GM10266 (cell line): ENCODE measurements around the gene ST3GAL5.

Experiments used
- DNase-seq: peaks from one replicate; pipeline ENCODE4 v3.0.0; 2012; ENCODE audit errors: extremely low spot score
- TF ChIP-seq, protein P1 (sequence below): IDR thresholded peaks from 2 replicates; pipeline ENCODE4 v1.5.1; 2012; ENCODE audit warnings: mild to moderate bottlenecking, low read depth; ENCODE audit not compliant: control insufficient read depth, insufficient read depth; ENCODE audit errors: missing control alignments

ST3GAL5 gene

DNA sequence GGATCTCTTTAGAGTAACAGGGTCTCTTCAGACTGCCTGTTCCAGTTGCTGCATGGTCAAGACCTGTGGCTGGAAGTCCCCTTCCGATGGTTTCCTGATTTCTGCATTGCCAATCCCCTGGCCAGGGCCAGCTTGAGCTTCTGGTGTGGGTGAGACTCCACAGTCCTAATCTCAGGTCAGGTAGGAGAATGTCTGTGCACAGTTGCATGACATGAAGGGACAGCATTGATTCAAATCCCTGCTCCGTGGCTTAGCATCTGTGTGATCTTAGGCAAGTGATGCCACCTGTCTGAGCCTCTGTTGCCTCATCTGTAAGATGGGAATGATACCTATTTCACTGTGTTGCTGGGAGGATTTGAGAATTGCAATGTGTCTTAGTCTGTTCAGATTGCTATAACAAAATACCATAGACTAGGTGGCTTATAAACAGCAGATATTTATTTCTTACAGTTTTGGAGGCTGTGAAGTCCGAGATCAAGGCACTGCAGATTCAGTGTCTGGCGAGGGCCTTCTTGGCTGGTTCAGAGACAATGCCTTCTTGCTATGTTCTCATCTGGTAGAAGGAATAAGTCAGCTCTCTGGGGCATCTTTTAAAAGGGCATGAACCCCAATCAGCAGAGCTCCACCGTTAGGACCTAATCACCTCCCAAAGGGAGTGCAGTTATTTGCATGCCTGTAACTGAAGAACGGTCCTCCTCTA lies 68.8 kb downstream of the ST3GAL5 start:
- TF ChIP-seq, protein P1, sequence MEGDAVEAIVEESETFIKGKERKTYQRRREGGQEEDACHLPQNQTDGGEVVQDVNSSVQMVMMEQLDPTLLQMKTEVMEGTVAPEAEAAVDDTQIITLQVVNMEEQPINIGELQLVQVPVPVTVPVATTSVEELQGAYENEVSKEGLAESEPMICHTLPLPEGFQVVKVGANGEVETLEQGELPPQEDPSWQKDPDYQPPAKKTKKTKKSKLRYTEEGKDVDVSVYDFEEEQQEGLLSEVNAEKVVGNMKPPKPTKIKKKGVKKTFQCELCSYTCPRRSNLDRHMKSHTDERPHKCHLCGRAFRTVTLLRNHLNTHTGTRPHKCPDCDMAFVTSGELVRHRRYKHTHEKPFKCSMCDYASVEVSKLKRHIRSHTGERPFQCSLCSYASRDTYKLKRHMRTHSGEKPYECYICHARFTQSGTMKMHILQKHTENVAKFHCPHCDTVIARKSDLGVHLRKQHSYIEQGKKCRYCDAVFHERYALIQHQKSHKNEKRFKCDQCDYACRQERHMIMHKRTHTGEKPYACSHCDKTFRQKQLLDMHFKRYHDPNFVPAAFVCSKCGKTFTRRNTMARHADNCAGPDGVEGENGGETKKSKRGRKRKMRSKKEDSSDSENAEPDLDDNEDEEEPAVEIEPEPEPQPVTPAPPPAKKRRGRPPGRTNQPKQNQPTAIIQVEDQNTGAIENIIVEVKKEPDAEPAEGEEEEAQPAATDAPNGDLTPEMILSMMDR = no peak
- no peak for DNase-seq

DNA sequence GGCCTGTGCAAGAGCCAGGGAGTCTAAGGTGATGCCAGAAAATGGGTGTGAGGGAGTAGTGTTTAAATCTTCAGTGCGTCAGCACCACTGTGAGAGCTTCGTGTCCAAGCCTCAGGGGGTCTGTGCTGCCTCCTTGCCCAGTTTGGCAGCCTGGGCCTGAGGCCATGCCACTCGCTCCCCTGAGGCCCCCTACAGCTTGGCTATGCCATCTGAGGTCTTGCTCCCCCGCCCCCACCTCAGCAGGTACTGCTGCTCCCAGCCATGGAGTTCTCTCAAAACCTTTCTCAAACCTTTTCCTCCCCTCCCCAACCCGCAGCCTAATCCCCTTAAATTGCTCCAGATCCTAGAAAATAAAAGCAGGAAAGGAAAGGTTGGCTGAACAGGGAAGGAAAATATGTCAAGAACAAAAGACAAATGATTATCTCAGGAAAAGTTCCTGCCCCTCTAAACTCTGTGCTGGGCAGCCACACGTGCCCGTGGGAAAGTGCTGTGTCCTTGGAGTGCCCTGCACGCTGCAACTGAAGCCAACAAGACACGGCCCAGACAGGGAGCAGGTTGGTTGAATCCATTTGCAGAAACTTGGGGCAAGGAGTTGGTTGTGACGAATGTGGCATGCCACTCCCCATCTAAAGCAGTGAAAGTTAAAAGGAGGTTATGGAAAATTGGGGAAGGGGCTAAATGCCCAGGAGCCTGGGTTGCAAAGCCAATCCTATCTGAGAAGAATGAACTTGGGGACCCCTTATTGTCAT lies 73.8 kb downstream of the ST3GAL5 start:
- TF ChIP-seq, protein P1 = no peak
- DNase-seq = no peak

DNA sequence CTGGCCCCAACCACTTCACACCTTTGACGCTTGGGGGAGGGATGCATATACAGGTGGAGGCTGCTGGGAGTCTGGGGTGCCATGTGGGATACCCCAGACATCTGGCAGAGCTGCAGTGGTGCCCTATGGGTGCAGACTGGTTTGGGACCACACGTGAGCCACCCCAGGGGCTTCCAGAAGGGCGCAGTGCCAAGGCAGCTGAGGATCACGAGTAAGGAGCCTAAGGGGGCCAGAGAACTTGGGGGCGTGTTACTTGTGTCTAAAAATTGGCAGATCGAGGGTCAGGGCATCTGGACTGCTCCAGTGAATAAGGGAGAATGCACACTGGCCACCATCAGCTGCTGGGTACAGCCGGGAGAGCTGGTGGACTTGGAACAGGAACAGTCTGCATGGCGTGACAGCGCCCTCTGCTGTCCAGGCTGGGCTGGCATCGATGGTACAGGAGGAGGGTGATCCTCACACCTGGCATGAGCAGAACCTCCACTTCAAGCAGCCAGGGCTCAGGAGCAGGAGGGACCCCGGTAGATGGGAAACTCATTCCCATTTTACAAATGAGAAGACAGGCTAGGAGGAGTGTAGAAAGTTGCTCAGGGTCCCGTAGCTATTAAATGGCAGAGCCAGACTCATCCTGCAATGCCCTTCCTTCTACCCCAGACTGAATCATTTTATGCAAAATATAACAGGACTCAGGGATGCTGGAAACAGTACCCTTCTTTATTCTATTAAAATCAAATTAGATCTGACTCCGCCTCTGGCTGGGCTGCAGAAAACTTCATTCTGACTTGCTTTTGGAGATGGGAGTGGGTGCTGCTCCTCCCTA lies 74.6 kb downstream of the ST3GAL5 start:
- TF ChIP-seq, protein P1 = peak; percentile 98
- peak; percentile 90 for DNase-seq

DNA sequence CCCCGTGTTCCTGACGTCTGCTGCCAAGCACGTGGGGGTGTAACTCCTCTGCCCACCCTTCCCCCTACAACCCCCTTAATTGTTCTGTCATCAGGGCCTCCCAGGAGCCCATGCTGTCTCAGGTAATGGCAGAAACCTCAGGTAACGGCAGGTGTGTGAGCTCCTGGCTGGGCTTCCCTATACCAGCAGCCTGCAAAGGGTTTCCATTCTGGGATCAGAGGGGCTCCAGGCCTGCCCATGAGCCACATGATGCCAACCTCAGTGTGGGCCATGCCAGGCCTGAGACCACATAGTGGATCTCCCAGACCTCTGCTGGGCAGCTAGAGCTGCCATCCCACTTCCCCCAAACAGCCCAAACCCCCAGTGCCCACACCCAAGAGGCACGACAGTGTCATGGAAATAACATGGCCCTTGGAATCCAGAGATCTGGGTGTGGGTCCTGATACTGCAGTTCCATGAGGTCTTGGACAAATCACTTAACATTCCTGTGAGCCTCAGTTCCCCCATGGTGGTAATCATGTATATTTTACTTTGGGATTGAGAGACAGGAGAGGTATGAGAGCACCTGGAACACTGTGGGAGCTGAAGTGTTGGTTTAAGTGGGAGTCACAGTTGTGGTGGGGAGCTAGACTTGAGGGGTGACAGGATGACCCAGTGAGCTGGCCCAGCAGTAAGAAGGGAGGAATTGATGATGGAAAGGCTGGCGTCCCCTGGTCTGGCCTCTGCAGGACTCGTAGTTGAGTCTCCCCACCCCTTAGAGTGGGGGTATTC lies 75.4 kb downstream of the ST3GAL5 start:
- no peak for DNase-seq
- TF ChIP-seq, protein P1 = no peak

DNA sequence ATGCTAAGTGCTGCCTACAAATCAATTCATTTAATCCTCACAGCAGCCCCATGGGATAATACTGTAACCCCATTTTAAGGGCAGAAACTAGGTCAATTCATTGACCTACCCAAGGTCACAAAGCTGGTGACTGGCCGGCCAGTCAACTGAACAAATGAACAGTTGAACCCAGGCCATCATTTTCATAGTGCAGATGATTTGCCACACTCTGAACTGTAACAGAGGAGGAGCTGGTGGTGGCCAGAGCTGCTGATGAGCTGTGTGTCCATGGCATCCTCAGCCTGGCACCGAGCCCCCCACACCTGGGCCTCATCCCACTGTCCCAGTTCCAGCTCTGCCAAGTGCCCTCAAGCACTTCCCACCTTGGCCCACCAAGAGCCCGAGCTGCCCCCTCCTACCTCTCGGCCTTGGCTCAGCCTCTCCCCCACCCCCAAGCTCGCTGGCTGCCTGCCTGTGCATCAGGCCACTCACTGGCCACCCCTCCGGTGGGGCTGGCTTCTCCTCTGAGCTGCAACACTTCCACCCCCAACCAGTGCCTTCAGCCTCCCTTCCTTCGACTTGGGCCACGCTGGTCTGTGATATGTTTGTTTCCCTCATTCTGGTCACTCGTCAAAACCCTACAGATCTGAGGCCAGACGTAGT lies 76.6 kb downstream of the ST3GAL5 start:
- TF ChIP-seq, protein P1 = no peak
- DNase-seq = no peak
